K562 (cell line): ENCODE data around the gene ZNF610. TPM values are rescaled to one million over a fixed set of nuclear protein-coding genes. Genes with fewer than 3 reads are reported as not detected.

Experiments used
- ATAC-seq: fragments of 200-7000 bp; cut with Tn5 transposase; 3 replicates; pipeline ENCODE4 v1.9.1; 2020; ENCODE audit warnings: moderate library complexity
- Bru-seq: library from RNA; stranded (reverse); fragments of 400-500 nt; gene quantifications from one replicate; lab custom pipeline; 2021; lab: Mats Ljungman, UMichigan
- BruChase-seq, 2 experiments: library from RNA; stranded (reverse); fragments of 400-500 nt; gene quantifications; one replicate each; lab custom pipeline; 2021; lab: Mats Ljungman, UMichigan
- BruUV-seq: library from RNA; stranded (reverse); fragments of 400-500 nt; replicated peaks from 2 replicates; lab custom pipeline; 2021; lab: Mats Ljungman, UMichigan
- CTCF ChIA-PET: fragments of 300-600 bp; formaldehyde crosslinking; extraction: SDS; loops from one replicate; lab custom pipeline; 2021; ENCODE audit warnings: low intra/inter-chr PET ratio; lab: Yijun Ruan, JAX
- POLR2A ChIA-PET: fragments of 300-600, 350-650 bp; sonication (Branson Sonifier 250); formaldehyde crosslinking; extraction: SDS; loops from one replicate; lab custom pipeline; 2021; ENCODE audit warnings: antibody characterized with exemption, inconsistent platforms; lab: Yijun Ruan, JAX
- DNase-seq, 4 experiments: peaks; one replicate each; pipeline versions ENCODE4 v3.0.0 to v3.0.0-alpha.2; 2011 to 2018; ENCODE audit warnings: low spot score in 3 of 4, mixed read lengths in 3 of 4; ENCODE audit errors: extremely low read depth in 1 of 4
- FAIRE-seq: peaks from 2 replicates; lab custom pipeline; 2011; peaks lifted over from hg19 to GRCh38; lab: Jason Lieb, UNC
- H2AFZ ChIP-seq: 2 replicates; pipeline ENCODE4 v1.6.0; 2011; ENCODE audit warnings: low read depth, low read length, control low read depth, inconsistent platforms
- H3K27ac ChIP-seq: fragments of 200-600 bp; 3 replicates; pipeline ENCODE4 v1.8.0; 2011; ENCODE audit warnings: low read depth, mild to moderate bottlenecking, control low read depth, inconsistent platforms, low read length, moderate library complexity, mixed read lengths; ENCODE audit errors: extremely low read depth
- H3K27me3 ChIP-seq, 2 experiments: fragments of 300-600 bp in 1 of 2; 2 replicates in 1 of 2; 3 replicates in 1 of 2; pipeline versions ENCODE4 v1.6.0 to v1.8.0; 2011; ENCODE audit warnings: inconsistent platforms in 2 of 2, low read length in 2 of 2, mild to moderate bottlenecking in 1 of 2, mixed read lengths in 1 of 2, moderate library complexity in 1 of 2; ENCODE audit not compliant: control insufficient read depth in 2 of 2, insufficient read depth in 2 of 2
- H3K36me3 ChIP-seq: fragments of 300-600 bp; 3 replicates; pipeline ENCODE4 v1.8.0; 2011; ENCODE audit warnings: mild to moderate bottlenecking, low read length, inconsistent platforms; ENCODE audit not compliant: control insufficient read depth, insufficient read depth
- H3K4me1 ChIP-seq, 2 experiments: fragments of 200-600 bp in 1 of 2; replicated peaks in 1 of 2; 2 replicates in 1 of 2; 3 replicates in 1 of 2; pipeline versions ENCODE4 v1.5.1 to v1.8.0; 2011; ENCODE audit warnings: inconsistent platforms in 2 of 2, low read length in 2 of 2, mild to moderate bottlenecking in 1 of 2, mixed read lengths in 1 of 2, moderate library complexity in 1 of 2; ENCODE audit not compliant: control insufficient read depth in 2 of 2, insufficient read depth in 2 of 2
- H3K4me2 ChIP-seq: 2 replicates; pipeline ENCODE4 v1.6.1; 2011; ENCODE audit warnings: low read length, control low read depth, inconsistent platforms, mixed read lengths; ENCODE audit not compliant: insufficient read depth
- H3K4me3 ChIP-seq: fragments of 200-600 bp; sonication (generic), shearing (Covaris generic); 2 replicates; pipeline ENCODE4 v1.5.1; 2016; ENCODE audit warnings: control low read depth, inconsistent platforms
- H3K79me2 ChIP-seq: fragments of 200-600 bp; 3 replicates; pipeline ENCODE4 v1.8.0; 2011; ENCODE audit warnings: low read length, inconsistent platforms; ENCODE audit not compliant: control insufficient read depth, insufficient read depth
- H3K9ac ChIP-seq, 2 experiments: 2 replicates each; pipeline versions ENCODE4 v1.6.0 to v1.6.1; 2011; ENCODE audit warnings: low read depth in 2 of 2, low read length in 2 of 2, control low read depth in 1 of 2, inconsistent platforms in 1 of 2, mild to moderate bottlenecking in 1 of 2, mixed read lengths in 1 of 2; ENCODE audit not compliant: insufficient read depth in 1 of 2
- H3K9me1 ChIP-seq: one replicate; pipeline ENCODE4 v1.6.0; 2011; ENCODE audit warnings: inconsistent platforms, mild to moderate bottlenecking, low read length, moderate library complexity; ENCODE audit not compliant: control insufficient read depth, insufficient read depth
- H3K9me3 ChIP-seq: replicated peaks from 2 replicates; pipeline ENCODE4 v1.5.1; 2011; ENCODE audit warnings: low read depth, low read length, inconsistent platforms; ENCODE audit not compliant: control insufficient read depth, insufficient read depth
- H4K20me1 ChIP-seq: replicated peaks from 2 replicates; pipeline ENCODE4 v1.6.1; 2011; ENCODE audit warnings: low read length, inconsistent platforms, mixed read lengths; ENCODE audit not compliant: control insufficient read depth, insufficient read depth
- ATF1 ChIP-seq, 2 experiments: fragments of 450-650 bp in 1 of 2; IDR thresholded peaks; 2 replicates each; pipeline ENCODE4 v1.6.1; 2016; ENCODE audit warnings: missing compliant biosample characterization in 1 of 2, missing genetic modification characterization in 1 of 2
- CREBBP ChIP-seq: IDR thresholded peaks from one replicate; pipeline ENCODE4 v1.6.1; 2012; ENCODE audit warnings: low read depth, mild to moderate bottlenecking, control low read depth, inconsistent platforms, low read length
- E2F3 ChIP-seq: fragments of 250-450 bp; sonication (Bioruptor Pico); IDR thresholded peaks from 2 replicates; pipeline ENCODE4 v1.4.0; 2020; ENCODE audit warnings: mild to moderate bottlenecking
- ERF ChIP-seq: fragments of 450-650 bp; formaldehyde crosslinking; IDR thresholded peaks from 2 replicates; pipeline ENCODE4 v1.4.0; 2020; ENCODE audit warnings: mild to moderate bottlenecking, mixed read lengths
- ETV1 ChIP-seq: fragments of 450-650 bp; conservative IDR thresholded peaks from 2 replicates; pipeline ENCODE4 v1.6.1; 2016; ENCODE audit warnings: missing genetic modification characterization, control low read depth, low read depth, missing compliant biosample characterization
- ETV6 ChIP-seq, 3 experiments: fragments of 150-350 bp in 1 of 3; sonication (generic) in 1 of 3; formaldehyde crosslinking in 1 of 3; IDR thresholded peaks; 2 replicates each; pipeline versions ENCODE4 v1.6.1 to v1.8.0; 2014 to 2022; ENCODE audit warnings: borderline replicate concordance in 2 of 3, low read depth in 2 of 3, antibody characterized with exemption in 1 of 3, low read length in 1 of 3, mild to moderate bottlenecking in 1 of 3, missing genetic modification reagents in 1 of 3
- EWSR1 ChIP-seq: fragments of 450-650 bp; IDR thresholded peaks from 2 replicates; pipeline ENCODE4 v1.6.1; 2018; ENCODE audit warnings: borderline replicate concordance, mild to moderate bottlenecking, low read depth, moderate library complexity; ENCODE audit not compliant: partially characterized antibody
- KAT8 ChIP-seq: fragments of 450-650 bp; IDR thresholded peaks from 2 replicates; pipeline ENCODE4 v1.6.1; 2016; ENCODE audit warnings: low read depth, mild to moderate bottlenecking
- MAZ ChIP-seq, 2 experiments: fragments of 450-650 bp in 1 of 2; sonication (generic) in 1 of 2; formaldehyde crosslinking; IDR thresholded peaks in 1 of 2; conservative IDR thresholded peaks in 1 of 2; 2 replicates each; pipeline versions ENCODE4 v1.4.0 to v1.5.0; 2020; ENCODE audit warnings: mild to moderate bottlenecking in 1 of 2, missing genetic modification reagents in 1 of 2
- NFATC3 ChIP-seq: fragments of 450-650 bp; IDR thresholded peaks from 2 replicates; pipeline ENCODE4 v1.6.1; 2017; ENCODE audit warnings: mild to moderate bottlenecking
- RBM22 ChIP-seq: fragments of 200-400 bp; formaldehyde crosslinking; IDR thresholded peaks from 2 replicates; pipeline ENCODE4 v1.6.1; 2018; ENCODE audit warnings: low read length, low read depth; ENCODE audit not compliant: poor library complexity, severe bottlenecking
- TAL1 ChIP-seq: fragments of 450-650 bp; IDR thresholded peaks from 2 replicates; pipeline ENCODE4 v1.6.1; 2016; ENCODE audit warnings: mild to moderate bottlenecking
- ZNF197 ChIP-seq: fragments of 200-800 bp; sonication (Bioruptor generic); IDR thresholded peaks from 2 replicates; pipeline ENCODE4 v1.6.1; 2016; ENCODE audit warnings: low read depth, missing genetic modification characterization, missing compliant biosample characterization
- WGBS: fragments of 100-300 bp; shearing (Covaris generic); methylation state at CpG from one replicate; pipeline ENCODE4 v1.1.6; 2016; ENCODE audit warnings: low coverage, mixed read lengths; ENCODE audit not compliant: insufficient coverage; ENCODE audit errors: missing lambda C conversion rate; 5-methylcytosine and 5-hydroxymethylcytosine counted together
- in situ Hi-C: fragments of 300-500 bp; cut with MboI; formaldehyde crosslinking; loops from 4 replicates; pipeline ENCODE4 v1.15.0; 2018; ENCODE audit warnings: inconsistent platforms, mixed read lengths
- intact Hi-C: fragments of 100-400 bp; cut with micrococcal nuclease; formaldehyde crosslinking; loops from 2 replicates; pipeline ENCODE4 v1.14.2; 2022
- long read RNA-seq, 3 experiments: library from polyadenylated mRNA in 2 of 3; library from RNA in 1 of 3; unstranded in 2 of 3; stranded (forward) in 1 of 3; transcript quantifications; one replicate each; pipeline ENCODE4 v2.0.0, GENCODE V29; 2019 to 2022
- polyA minus RNA-seq, 3 experiments: library from RNA; depleted of rRNA, polyadenylated mRNA; stranded (reverse); fragments of >200 nt; gene quantifications; 2 replicates each; pipeline ENCODE4 v1.2.3, GENCODE V29; 2011
- polyA plus RNA-seq, 8 experiments: library from polyadenylated mRNA; depleted of rRNA in 4 of 8; stranded (reverse) in 5 of 8; unstranded in 3 of 8; fragments of >200 nt; fragmentation: Nextera tagmentation in 2 of 8; fragmentation: Illumina TruSeq in 1 of 8; extraction: Ambion mirVana in 2 of 8; extraction: Trizol in 1 of 8; gene quantifications; 2 replicates each; pipeline versions ENCODE4 v1.2.1 to v1.2.3, GENCODE V29; 2011 to 2014; ENCODE audit warnings: inconsistent platforms in 1 of 8, missing spikeins in 1 of 8
- total RNA-seq, 7 experiments: library from RNA; depleted of rRNA in 6 of 7; stranded (reverse); fragments of >200 nt in 6 of 7; fragmentation: Illumina TruSeq in 2 of 7; extraction: Trizol in 2 of 7; gene quantifications; 2 replicates each; pipeline versions ENCODE4 v1.2.1 to v1.2.3, GENCODE V29; 2011 to 2021; ENCODE audit warnings: low replicate concordance in 1 of 7
- TF ChIP-seq, protein P1 (sequence below): IDR thresholded peaks from 3 replicates; pipeline ENCODE4 v1.6.1; 2011; ENCODE audit warnings: borderline replicate concordance, mild to moderate bottlenecking; ENCODE audit not compliant: insufficient read length, insufficient read depth

Gene ZNF610
- not detected in 2 replicates for total RNA-seq (2011; cell fraction: chromatin; rRNA removed; ENCODE audit: low replicate concordance)
- not detected in 2 replicates for total RNA-seq (2011; cell fraction: nucleolus; rRNA removed)
- not detected in 2 replicates for total RNA-seq (2011; cell fraction: nucleoplasm; rRNA removed)
- not detected in 2 replicates for total RNA-seq (2014; rRNA removed)
- total RNA-seq (2014; rRNA removed; fragmentation: Illumina TruSeq; extraction: Trizol), result not detected in 2 replicates
- not detected in 2 replicates for total RNA-seq (2015; rRNA removed; fragmentation: Illumina TruSeq; extraction: Trizol)
- total RNA-seq (2021), result not detected in 2 replicates
- not detected in 2 replicates for polyA plus RNA-seq (2011; rRNA removed)
- not detected in 2 replicates for polyA plus RNA-seq (2011; cell fraction: cytosol; rRNA removed)
- polyA plus RNA-seq (2011; cell fraction: nucleus; rRNA removed), result not detected in 2 replicates
- polyA plus RNA-seq (2012), result not detected in 2 replicates
- polyA plus RNA-seq (2014; fragmentation: Illumina TruSeq; extraction: Trizol), result not detected in 2 replicates
- not detected for polyA plus RNA-seq (2014; fragmentation: Nextera tagmentation; extraction: Ambion mirVana)
- not detected in 2 replicates for polyA plus RNA-seq (2014; rRNA removed)
- not detected in 2 replicates for polyA minus RNA-seq (2011; rRNA and poly(A)+ RNA removed)
- not detected in 2 replicates for polyA minus RNA-seq (2011; cell fraction: cytosol; rRNA and poly(A)+ RNA removed)
- polyA minus RNA-seq (2011; cell fraction: nucleus; rRNA and poly(A)+ RNA removed), result not detected in 2 replicates
- Bru-seq, nascent RNA, result percentile 11 among the genes with signal in this experiment
- BruChase-seq, experiment 1, labeled RNA remaining after a 2-hour chase, result percentile 21 among the genes with signal in this experiment
- BruChase-seq, experiment 2, labeled RNA remaining after a 6-hour chase, result percentile 21 among the genes with signal in this experiment
- long read RNA-seq, experiment 1, result 0 reads
- long read RNA-seq, experiment 2, result 0 reads
- long read RNA-seq, experiment 3, result 0 reads

DNA sequence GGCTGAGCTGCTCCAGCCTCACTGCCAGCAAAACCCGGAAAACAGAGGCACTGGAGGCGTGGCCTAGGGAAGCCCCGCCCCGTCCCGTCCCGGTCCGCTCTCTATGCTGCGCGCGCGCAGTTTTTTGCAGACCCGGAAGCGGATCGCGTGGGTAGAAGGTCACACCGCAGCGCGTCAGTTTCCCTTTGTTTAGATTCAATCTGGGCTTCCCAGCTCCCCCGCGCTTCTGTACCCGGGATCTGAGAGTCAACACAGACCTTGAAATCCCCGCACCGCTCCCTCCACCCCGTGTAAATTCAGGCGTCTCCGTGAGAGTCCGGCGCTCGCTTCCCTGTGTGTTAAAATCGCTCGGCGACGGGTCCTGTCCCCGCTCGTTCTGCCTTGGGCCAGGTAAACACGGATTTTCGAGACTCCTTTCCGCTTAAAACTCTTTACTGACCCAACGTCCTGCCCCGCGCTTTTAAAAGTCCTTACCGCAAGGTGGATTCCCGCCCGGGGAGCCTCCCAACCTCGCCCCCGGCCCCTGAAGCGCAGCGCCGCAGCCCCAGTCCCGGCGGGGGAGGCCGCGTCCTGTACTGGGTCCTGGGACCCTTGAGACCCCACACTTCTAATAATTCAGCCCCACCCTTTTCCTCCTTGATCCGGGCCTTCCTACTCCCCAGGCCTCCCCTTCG, at the start of gene ZNF610:
Gene ZNF610 (plus strand): TSS at position 127 of the 674 bp plus-strand sequence. CDS start 12,930 bp downstream, outside the sequence.
- no peaks in the 10 kb centered on the region for H3K36me3 ChIP-seq
- WGBS, result 18% methylated on average over 42 of the region's 55 CpGs
- TF ChIP-seq ERF (no peak), RBM22 (no peak), KAT8 (no peak), TAL1 (no peak), MAZ (CRISPR knock-in tag; conservative IDR thresholded peaks at IDR 0.05 in 1 of 2, IDR thresholded peaks at IDR 0.05 in 1 of 2) (no peak), NFATC3 (no peak), ETV6 (IDR thresholded peaks at IDR 0.05; ENCODE audit: borderline replicate concordance in 1 of 2, low read depth in 2 of 2, low read length in 1 of 2) (no peak), ETV6 (CRISPR knock-in tag; IDR thresholded peaks at IDR 0.05; ENCODE audit: borderline replicate concordance) (no peak), ATF1 (CRISPR knock-in tag; IDR thresholded peaks at IDR 0.05) (no peak), ATF1 (tag; IDR thresholded peaks at IDR 0.05) (no peak), EWSR1 (no peak), E2F3 (CRISPR knock-in tag) (no peak), CREBBP (no peak), ETV1 (tag) (no peak), ZNF197 (no peak)
- TF ChIP-seq, protein P1, sequence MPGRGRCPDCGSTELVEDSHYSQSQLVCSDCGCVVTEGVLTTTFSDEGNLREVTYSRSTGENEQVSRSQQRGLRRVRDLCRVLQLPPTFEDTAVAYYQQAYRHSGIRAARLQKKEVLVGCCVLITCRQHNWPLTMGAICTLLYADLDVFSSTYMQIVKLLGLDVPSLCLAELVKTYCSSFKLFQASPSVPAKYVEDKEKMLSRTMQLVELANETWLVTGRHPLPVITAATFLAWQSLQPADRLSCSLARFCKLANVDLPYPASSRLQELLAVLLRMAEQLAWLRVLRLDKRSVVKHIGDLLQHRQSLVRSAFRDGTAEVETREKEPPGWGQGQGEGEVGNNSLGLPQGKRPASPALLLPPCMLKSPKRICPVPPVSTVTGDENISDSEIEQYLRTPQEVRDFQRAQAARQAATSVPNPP, result no peak

More for the DNA sequence above, at the start of gene ZNF610:
- no peak for FAIRE-seq
- no peaks in the 10 kb centered on the region for H3K9me1 ChIP-seq
- intact Hi-C loops, result no loop called here
- no peak within 1 kb of the TSS for H3K4me3 ChIP-seq
- no peak for ATAC-seq
- ChIA-PET POLR2A (no interaction called here), CTCF (no interaction called here)
- no peak within 1 kb of the TSS for H3K9ac ChIP-seq
- no peak within 1 kb of the TSS for H3K27ac ChIP-seq
- H3K4me2 ChIP-seq, result no peak within 1 kb of the TSS
- H2AFZ ChIP-seq, result no peak within 1 kb of the TSS
- BruUV-seq, result no TSS peak
- no peak for DNase-seq
- H3K9me3 ChIP-seq, result 0 out of 2 replicates have a peak, but pooled peaks cover 1% of the 10 kb centered on the region
- in situ Hi-C loops, result no loop called here
- H3K79me2 ChIP-seq, result no peaks in the 10 kb centered on the region
- peaks cover 0 to 7% of the 10 kb centered on the region in 2 experiments; a peak in 2 of 5 replicates for H3K4me1 ChIP-seq
- H4K20me1 ChIP-seq, result no peaks in the 10 kb centered on the region
- no peaks in the 10 kb centered on the region for H3K27me3 ChIP-seq
